Raji (cell line): ENCODE data around the gene ALLC.

Source experiments
- POLR2A ChIP-seq: IDR thresholded peaks from 2 replicates; pipeline ENCODE4 v1.6.1; 2011; ENCODE audit warnings: low read depth, low read length, control low read depth; ENCODE audit not compliant: insufficient read depth

ALLC gene

GRCh38 chr2:3657881-3658280 lies at the start of gene ALLC:
Gene ALLC, plus strand, starts transcription at chr2:3658200. Its CDS starts 12,958 bp downstream, at chr2:3671158.
- no peak for TF ChIP-seq POLR2A

GRCh38 chr2:3608373-3609278 lies 49.4 kb upstream of the ALLC start:
- TF ChIP-seq POLR2A, result no peak

- TF ChIP-seq POLR2A, result no peak
Observed at GRCh38 chr2:3610415-3610814, 47.6 kb upstream of the ALLC start.

GRCh38 chr2:3610881-3611505 lies 47.0 kb upstream of the ALLC start:
- no peak for TF ChIP-seq POLR2A

- TF ChIP-seq POLR2A, result no peak
Observed at GRCh38 chr2:3611589-3611988, 46.4 kb upstream of the ALLC start.

GRCh38 chr2:3612639-3613523 lies 45.1 kb upstream of the ALLC start:
- TF ChIP-seq POLR2A, result no peak

GRCh38 chr2:3613524-3613905 lies 44.5 kb upstream of the ALLC start:
- no peak for TF ChIP-seq POLR2A

GRCh38 chr2:3617198-3617890 lies 40.7 kb upstream of the ALLC start:
- TF ChIP-seq POLR2A, result no peak

- no peak for TF ChIP-seq POLR2A
Observed at GRCh38 chr2:3618367-3618766, 39.6 kb upstream of the ALLC start.

GRCh38 chr2:3619033-3619432 lies 39.0 kb upstream of the ALLC start:
- TF ChIP-seq POLR2A, result no peak

GRCh38 chr2:3620834-3621233 lies 37.2 kb upstream of the ALLC start:
- no peak for TF ChIP-seq POLR2A

GRCh38 chr2:3622967-3623366 lies 35.0 kb upstream of the ALLC start:
- TF ChIP-seq POLR2A, result no peak

GRCh38 chr2:3624059-3624794 lies 33.8 kb upstream of the ALLC start:
- no peak for TF ChIP-seq POLR2A

- TF ChIP-seq POLR2A, result no peak
Observed at GRCh38 chr2:3625186-3625585, 32.8 kb upstream of the ALLC start.

GRCh38 chr2:3626118-3626811 lies 31.7 kb upstream of the ALLC start:
- no peak for TF ChIP-seq POLR2A
